ENCODE measurements around the gene WNK2. TPM values are rescaled to one million over a fixed set of nuclear protein-coding genes. Genes with fewer than 3 reads are reported as not detected.

The WNK2 gene
- polyA plus RNA-seq, 3 donors = 0.40 TPM; not detected in 2

DNA sequence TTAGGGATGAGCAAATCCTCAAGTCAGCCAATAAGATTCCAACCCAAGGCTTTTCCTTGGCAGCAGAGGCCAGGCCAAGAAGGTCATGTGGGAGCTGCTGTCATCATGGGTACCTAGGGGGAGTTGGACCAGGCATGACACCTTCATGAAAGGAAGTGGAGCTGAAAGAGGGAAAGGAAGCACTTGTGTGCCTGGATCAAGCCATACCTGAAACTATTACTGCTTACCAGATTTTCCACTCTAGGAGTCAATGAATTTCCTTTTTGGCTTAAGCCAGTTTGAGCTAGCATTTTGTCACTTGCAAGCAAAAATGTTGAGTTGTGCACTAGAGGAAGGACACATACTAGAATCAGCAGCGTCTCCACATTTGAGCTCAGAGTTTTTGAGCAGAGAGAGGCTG lies 14.5 kb upstream of the WNK2 start:
- Histone ChIP-seq H3K79me2 (ENCODE audit: insufficient read depth, low read length) (no peaks in the 10 kb centered on the region), H3K9me3 (replicated peaks in 1 of 2; ENCODE audit: control insufficient read depth in 1 of 2, insufficient read depth in 1 of 2, low read length in 2 of 2) (no peaks in the 10 kb centered on the region), H3K4me3 (replicated peaks in 1 of 3; ENCODE audit: low read depth in 2 of 3, low read length in 3 of 3) (no peak overlapping the region), H3K4me2 (replicated peaks; ENCODE audit: extremely low read depth, low read length, poor library complexity, severe bottlenecking) (no peak overlapping the region), H3K36me3 (replicated peaks in 1 of 2; ENCODE audit: control insufficient read depth in 1 of 2, insufficient read depth in 2 of 2, low read length in 2 of 2) (no peaks in the 10 kb centered on the region), H4K20me1 (ENCODE audit: insufficient read depth, low read length) (no peaks in the 10 kb centered on the region), H3K27me3 (ENCODE audit: control insufficient read depth in 2 of 2, insufficient read depth in 2 of 2, low read length in 2 of 2) (peaks cover 0 to 4% of the 10 kb centered on the region in 2 donors), H3K27ac (ENCODE audit: low read depth in 1 of 2, low read length in 2 of 2) (no peak overlapping the region), H2AFZ (ENCODE audit: insufficient read depth, low read depth, low read length, poor library complexity, severe bottlenecking) (no peak overlapping the region), H3K4me1 (ENCODE audit: control insufficient read depth in 1 of 2, insufficient read depth in 2 of 2, low read length in 2 of 2) (peaks cover 9 to 11% of the 10 kb centered on the region in 2 donors), H3K9ac (ENCODE audit: insufficient read depth, low read length, poor library complexity, severe bottlenecking) (no peak overlapping the region)
- Mint-ChIP-seq H3K27me3 (ENCODE audit: low read depth in 3 of 3) (peaks cover 8 to 41% (median 18%) of the 10 kb centered on the region in 3 donors), H3K27ac (no peak overlapping the region), H3K9me3 (no peaks in the 10 kb centered on the region), H3K36me3 (no peaks in the 10 kb centered on the region), H3K4me3 (no peak overlapping the region), H3K4me1 (peaks cover 10% of the 10 kb centered on the region)
- intact Hi-C loops (cut with micrococcal nuclease) = no loop called here
- DNase-seq = no peak
- WGBS (ENCODE audit: insufficient coverage) = 100% methylated on average over 1 of the region's 1 CpG
- no peak for TF ChIP-seq CTCF (IDR thresholded peaks at IDR 0.05)

DNA sequence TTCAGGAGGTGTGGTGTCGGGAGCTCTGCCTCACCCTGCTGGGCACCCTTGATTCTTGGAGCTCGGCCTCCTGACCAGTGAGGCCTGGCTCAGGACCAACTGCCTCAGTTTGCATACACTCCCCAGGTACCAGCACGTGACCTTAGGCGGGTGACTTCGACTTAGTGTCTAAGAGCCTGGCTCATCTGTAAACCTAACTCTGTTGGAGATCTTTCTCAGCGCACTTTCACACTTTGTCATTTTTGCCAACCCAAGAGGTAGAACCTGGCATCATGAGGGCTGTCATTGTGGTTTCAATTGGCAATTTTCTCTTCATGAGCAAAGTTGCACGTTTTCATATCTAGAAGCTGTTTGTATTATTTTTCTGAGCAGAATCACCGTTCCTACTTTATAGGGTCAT lies 13.4 kb upstream of the WNK2 start:
- Mint-ChIP-seq H3K4me3 (no peak overlapping the region), H3K27me3 (ENCODE audit: low read depth in 3 of 3) (peaks cover 8 to 47% (median 19%) of the 10 kb centered on the region in 3 donors), H3K9me3 (no peaks in the 10 kb centered on the region), H3K27ac (no peak overlapping the region), H3K36me3 (no peaks in the 10 kb centered on the region), H3K4me1 (peaks cover 13% of the 10 kb centered on the region)
- Histone ChIP-seq H3K9ac (ENCODE audit: insufficient read depth, low read length, poor library complexity, severe bottlenecking) (no peak overlapping the region), H3K4me1 (ENCODE audit: control insufficient read depth in 1 of 2, insufficient read depth in 2 of 2, low read length in 2 of 2) (peaks cover 9 to 11% of the 10 kb centered on the region in 2 donors), H3K36me3 (replicated peaks in 1 of 2; ENCODE audit: control insufficient read depth in 1 of 2, insufficient read depth in 2 of 2, low read length in 2 of 2) (no peaks in the 10 kb centered on the region), H4K20me1 (ENCODE audit: insufficient read depth, low read length) (no peaks in the 10 kb centered on the region), H3K4me3 (replicated peaks in 1 of 3; ENCODE audit: low read depth in 2 of 3, low read length in 3 of 3) (no peak overlapping the region), H2AFZ (ENCODE audit: insufficient read depth, low read depth, low read length, poor library complexity, severe bottlenecking) (no peak overlapping the region), H3K27me3 (ENCODE audit: control insufficient read depth in 2 of 2, insufficient read depth in 2 of 2, low read length in 2 of 2) (peaks cover 0 to 4% of the 10 kb centered on the region in 2 donors), H3K9me3 (replicated peaks in 1 of 2; ENCODE audit: control insufficient read depth in 1 of 2, insufficient read depth in 1 of 2, low read length in 2 of 2) (no peaks in the 10 kb centered on the region), H3K79me2 (ENCODE audit: insufficient read depth, low read length) (no peaks in the 10 kb centered on the region), H3K27ac (ENCODE audit: low read depth in 1 of 2, low read length in 2 of 2) (no peak overlapping the region), H3K4me2 (replicated peaks; ENCODE audit: extremely low read depth, low read length, poor library complexity, severe bottlenecking) (no peak overlapping the region)
- DNase-seq = no peak
- TF ChIP-seq CTCF (IDR thresholded peaks at IDR 0.05) = no peak
- intact Hi-C loops (cut with micrococcal nuclease) = no loop called here
- WGBS (ENCODE audit: insufficient coverage) = 98% methylated on average over 7 of the region's 8 CpGs

Data from CD14-positive monocyte (primary cell).